GM12801 (cell line): ENCODE measurements around the gene PXDN.

Experiments
- TF ChIP-seq, protein P1 (sequence below): IDR thresholded peaks from one replicate; pipeline ENCODE4 v1.5.1; 2011; ENCODE audit warnings: control low read depth; ENCODE audit not compliant: insufficient read length; ENCODE audit errors: extremely low read depth

The PXDN gene

DNA sequence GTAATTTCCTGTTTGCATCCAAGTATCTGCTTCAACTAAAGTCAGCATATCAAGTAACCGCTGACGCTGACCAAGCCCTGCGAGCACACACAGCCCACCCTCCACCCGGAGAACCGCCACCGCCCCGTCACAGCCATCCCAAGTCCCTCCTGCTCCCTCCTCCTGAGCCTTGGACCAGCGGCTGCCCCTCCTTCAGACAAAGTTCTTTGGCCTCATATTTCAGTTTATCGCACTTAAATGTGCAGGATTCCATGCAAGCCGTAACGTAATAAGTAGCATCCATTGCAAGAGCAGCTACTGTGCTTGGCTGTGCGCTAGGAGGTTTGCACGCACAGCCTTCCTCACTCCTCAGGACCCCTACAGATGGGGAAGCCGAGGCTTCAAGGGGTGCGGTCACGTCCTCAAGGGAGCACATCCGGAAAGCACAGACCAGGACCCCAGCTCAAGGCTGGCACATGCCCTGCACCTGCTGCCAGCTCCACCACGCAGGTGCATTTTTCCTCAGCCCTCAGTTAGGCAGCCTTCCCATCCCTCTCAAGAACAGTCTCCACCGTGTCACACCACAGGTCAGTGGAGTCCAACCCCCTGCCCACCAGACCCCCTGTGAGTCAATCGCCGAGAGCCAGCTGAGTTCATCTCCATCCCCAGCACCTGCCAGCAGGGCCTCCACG lies 17.1 kb downstream of the PXDN start:
- TF ChIP-seq, protein P1, sequence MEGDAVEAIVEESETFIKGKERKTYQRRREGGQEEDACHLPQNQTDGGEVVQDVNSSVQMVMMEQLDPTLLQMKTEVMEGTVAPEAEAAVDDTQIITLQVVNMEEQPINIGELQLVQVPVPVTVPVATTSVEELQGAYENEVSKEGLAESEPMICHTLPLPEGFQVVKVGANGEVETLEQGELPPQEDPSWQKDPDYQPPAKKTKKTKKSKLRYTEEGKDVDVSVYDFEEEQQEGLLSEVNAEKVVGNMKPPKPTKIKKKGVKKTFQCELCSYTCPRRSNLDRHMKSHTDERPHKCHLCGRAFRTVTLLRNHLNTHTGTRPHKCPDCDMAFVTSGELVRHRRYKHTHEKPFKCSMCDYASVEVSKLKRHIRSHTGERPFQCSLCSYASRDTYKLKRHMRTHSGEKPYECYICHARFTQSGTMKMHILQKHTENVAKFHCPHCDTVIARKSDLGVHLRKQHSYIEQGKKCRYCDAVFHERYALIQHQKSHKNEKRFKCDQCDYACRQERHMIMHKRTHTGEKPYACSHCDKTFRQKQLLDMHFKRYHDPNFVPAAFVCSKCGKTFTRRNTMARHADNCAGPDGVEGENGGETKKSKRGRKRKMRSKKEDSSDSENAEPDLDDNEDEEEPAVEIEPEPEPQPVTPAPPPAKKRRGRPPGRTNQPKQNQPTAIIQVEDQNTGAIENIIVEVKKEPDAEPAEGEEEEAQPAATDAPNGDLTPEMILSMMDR = no peak

DNA sequence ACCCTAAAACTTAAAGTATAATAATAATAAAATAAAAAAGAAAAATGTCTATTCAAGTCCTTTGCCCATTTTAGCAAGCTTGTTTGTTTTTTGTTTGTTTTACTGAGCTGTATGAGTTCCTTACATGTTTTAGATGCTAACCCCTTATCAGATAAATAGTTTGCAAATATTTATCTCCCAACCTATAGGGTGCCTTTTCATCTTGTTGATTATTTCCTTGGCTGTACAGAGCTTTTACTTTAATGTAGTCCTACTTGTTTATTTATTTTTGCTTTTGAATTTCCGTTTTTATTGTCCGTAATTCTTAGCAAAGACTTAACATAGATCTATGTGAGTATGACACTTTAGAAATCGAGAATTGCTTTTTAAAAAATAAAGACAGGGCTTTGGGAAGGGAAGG lies 17.8 kb downstream of the PXDN start:
- TF ChIP-seq, protein P1 = no peak

DNA sequence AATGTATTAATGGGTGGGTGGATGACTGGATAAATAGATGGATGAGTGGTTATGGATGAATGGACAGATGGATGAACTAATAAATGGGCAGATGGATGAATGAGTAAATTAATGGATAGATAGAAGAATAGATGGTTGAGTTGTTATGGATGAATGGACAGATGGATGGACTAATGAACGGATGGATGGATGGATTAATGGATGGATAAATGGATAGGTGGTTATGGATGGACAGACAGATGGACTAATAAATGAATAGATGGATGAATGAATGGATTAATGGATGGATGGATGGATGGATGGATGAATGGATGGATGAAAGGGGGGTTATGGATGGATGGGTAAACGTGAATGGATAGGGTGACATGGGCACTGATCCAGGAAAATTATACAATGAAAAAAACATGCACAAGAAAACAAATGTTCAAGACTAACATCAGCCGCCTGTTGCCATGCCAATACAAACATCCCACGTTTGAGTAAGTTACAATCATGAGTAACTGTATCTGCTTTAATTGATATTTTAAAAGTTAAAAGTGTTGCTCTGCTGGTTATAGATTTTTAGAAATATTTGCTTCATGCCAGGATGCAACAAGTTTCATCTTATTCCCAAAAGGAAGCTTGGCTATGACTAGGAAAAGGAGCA lies 20.8 kb downstream of the PXDN start:
- TF ChIP-seq, protein P1 = no peak

DNA sequence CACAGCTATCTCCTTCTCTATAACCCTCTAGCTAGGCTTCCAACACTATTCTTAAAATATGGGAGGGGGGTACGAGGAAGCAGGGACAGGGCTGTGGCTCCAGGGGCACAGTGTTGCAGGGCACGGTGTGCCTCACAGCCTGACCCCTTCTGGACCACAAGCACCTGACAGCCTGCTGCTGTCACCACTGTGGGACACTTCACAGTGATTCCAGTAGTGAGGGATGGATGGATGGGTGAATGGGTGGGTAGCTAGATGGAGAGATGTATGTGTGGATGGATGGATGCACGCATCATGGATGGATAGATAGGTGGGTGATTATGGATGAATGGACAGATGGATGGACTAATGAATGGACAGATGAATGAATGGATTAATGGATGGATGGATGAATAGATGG lies 21.6 kb downstream of the PXDN start:
- TF ChIP-seq, protein P1 = no peak

DNA sequence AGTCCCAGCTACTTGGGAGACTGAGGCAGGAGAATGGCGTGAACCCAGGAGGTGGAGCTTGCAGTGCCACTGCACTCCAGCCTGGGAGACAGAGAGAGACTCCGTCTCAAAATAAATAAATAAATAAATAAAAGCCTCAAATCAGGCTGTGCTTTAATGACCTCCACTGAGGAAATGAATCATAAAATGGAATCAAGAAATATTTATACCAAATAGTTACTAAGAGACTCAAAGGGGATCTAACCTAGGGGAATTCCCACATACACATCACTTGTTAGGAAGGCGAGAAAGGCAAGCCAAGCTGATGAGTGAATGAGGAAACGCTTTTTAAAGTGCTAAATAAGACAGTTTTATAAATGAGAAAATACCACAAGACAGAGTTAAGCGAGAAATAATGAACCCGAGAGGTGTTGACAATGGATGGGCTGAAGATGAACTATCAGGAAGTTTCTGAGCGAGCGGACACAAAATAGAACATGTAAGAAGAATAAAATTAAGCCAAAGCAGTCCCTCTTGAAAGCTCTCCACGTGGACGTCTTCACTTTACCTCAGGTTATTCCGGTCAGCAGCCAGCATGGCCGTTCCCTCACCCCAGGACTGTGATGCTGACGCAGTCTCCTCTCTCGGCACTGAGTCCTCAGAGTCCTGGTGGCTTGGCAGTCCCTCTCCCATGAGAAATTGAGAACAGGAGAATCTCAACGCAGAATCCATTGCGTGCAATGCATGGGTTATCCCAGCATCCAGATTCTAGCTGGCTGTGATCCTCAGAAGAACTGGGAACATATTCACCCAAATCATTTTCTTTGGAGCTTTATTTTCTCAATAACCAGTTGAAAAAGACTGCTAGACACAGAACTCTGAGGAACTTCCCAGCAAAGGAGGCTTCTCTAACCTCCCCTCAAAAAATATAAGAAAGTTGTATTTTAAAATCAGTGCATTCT lies 22.3 kb downstream of the PXDN start:
- TF ChIP-seq, protein P1 = no peak

DNA sequence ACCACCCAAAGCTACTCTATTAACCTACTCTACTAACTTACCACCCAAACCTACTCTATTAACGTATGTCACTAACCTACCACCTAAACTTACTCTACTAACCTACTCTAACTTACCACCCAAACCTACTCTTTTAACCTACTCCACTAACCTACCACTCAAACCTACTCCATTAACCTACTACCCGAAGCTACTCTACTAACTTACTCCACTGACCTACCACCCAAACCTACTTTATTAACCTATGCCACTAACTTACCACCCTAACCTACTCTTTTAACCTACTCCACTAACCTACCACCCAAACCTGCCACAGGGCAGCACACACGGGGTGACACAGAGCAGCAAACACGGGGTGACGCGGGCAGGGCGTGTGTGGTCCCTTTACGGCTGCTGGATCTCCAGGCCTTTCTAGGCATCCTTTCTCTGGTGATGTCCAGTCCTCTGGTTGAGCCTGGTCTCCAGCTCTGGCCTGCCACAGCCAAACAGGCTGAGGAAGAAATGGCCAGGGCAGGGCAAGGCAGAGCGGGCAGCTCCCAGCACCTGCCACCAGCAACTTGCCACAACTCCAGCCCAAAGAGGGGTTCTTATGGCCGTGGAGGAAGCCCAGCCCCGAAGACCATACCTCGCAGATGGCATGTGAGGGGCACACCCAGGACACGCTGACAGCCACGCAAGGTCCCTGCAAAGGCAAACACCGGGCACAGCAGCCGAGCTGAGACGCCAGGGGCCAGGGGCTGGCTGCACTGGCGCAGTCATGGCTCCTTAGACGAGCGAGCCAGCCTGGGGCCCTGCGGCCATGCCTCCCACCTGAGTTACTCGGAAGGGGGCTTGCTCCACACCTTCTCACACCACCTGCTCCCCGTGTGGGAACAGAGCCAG lies 25.7 kb downstream of the PXDN start:
- TF ChIP-seq, protein P1 = no peak
